CD4-positive, alpha-beta T cell (primary cell): ENCODE results near the gene PCDHA5. TPM values are rescaled to one million over a fixed set of nuclear protein-coding genes. Genes with fewer than 3 reads are reported as not detected.
"Not testable (repeated sequence)": the region's sequence is repeated elsewhere in the genome, so short reads cannot be mapped to it uniquely, and the experiment has no call there.

Experiments
- ATAC-seq: fragments of 200-7000 bp; cut with Tn5 transposase; one replicate; pipeline ENCODE4 v1.10.0; 2022; ENCODE audit warnings: mild to moderate bottlenecking; ENCODE audit not compliant: poor library complexity
- CTCF ChIA-PET: fragments of 350-600 bp; sonication (Branson Sonifier 250); formaldehyde crosslinking; loops from one replicate; lab custom pipeline; 2021; ENCODE audit warnings: antibody characterized with exemption, inconsistent platforms; lab: Charles Lee
- POLR2A ChIA-PET: fragments of 350-600 bp; sonication (Branson Sonifier 250); formaldehyde crosslinking; loops from one replicate; lab custom pipeline; 2021; ENCODE audit warnings: antibody characterized with exemption, inconsistent platforms; lab: Charles Lee
- DNase-seq, 14 experiments: peaks; one replicate each; pipeline ENCODE4 v3.0.0-alpha.2; 2013 to 2020; ENCODE audit warnings: mixed read lengths in 2 of 14
- H3K27ac ChIP-seq, 2 donors: one replicate each; pipeline versions ENCODE4 v1.5.1 to v1.7.0; 2013; ENCODE audit warnings: low read length in 2 of 2, low read depth in 1 of 2, mild to moderate bottlenecking in 1 of 2
- H3K27me3 ChIP-seq, 2 experiments: 1 replicate in 1 of 2; 2 replicates in 1 of 2; pipeline versions ENCODE4 v1.6.1 to v1.7.0; 2013; ENCODE audit warnings: low read length in 2 of 2, control low read depth in 1 of 2, mild to moderate bottlenecking in 1 of 2, moderate library complexity in 1 of 2; ENCODE audit not compliant: insufficient read depth in 2 of 2, control insufficient read depth in 1 of 2
- H3K36me3 ChIP-seq: one replicate; pipeline ENCODE4 v1.6.1; 2013; ENCODE audit warnings: low read length, control low read depth; ENCODE audit not compliant: insufficient read depth
- H3K4me1 ChIP-seq: one replicate; pipeline ENCODE4 v1.6.1; 2013; ENCODE audit warnings: low read length, control low read depth; ENCODE audit not compliant: insufficient read depth
- H3K4me3 ChIP-seq: one replicate; pipeline ENCODE4 v1.5.1; 2013; ENCODE audit warnings: mild to moderate bottlenecking, low read length, moderate library complexity
- H3K9me3 ChIP-seq, 2 experiments: 1 replicate in 1 of 2; 2 replicates in 1 of 2; pipeline versions ENCODE4 v1.6.1 to v1.7.0; 2013; ENCODE audit warnings: low read length in 2 of 2, mild to moderate bottlenecking in 2 of 2, control low read depth in 1 of 2, moderate library complexity in 1 of 2; ENCODE audit not compliant: control insufficient read depth in 1 of 2, insufficient read depth in 1 of 2
- H3K27ac Mint-ChIP-seq: one replicate; pipeline ENCODE4 v1.8.0; 2020; ENCODE audit warnings: mixed read lengths
- H3K27me3 Mint-ChIP-seq: one replicate; pipeline ENCODE4 v1.8.0; 2021; ENCODE audit warnings: mixed read lengths
- H3K36me3 Mint-ChIP-seq: one replicate; pipeline ENCODE4 v1.8.0; 2021; ENCODE audit warnings: low read depth, mixed read lengths
- H3K4me1 Mint-ChIP-seq: one replicate; pipeline ENCODE4 v1.8.0; 2021; ENCODE audit warnings: low read depth, mixed read lengths
- H3K4me3 Mint-ChIP-seq: one replicate; pipeline ENCODE4 v1.8.0; 2020; ENCODE audit warnings: mild to moderate bottlenecking, mixed read lengths
- H3K9me3 Mint-ChIP-seq: one replicate; pipeline ENCODE4 v1.8.0; 2020; ENCODE audit warnings: mixed read lengths
- CTCF ChIP-seq: fragments of 200-600 bp; IDR thresholded peaks from one replicate; pipeline ENCODE4 v1.8.0; 2022; ENCODE audit warnings: antibody characterized with exemption, mild to moderate bottlenecking
- intact Hi-C, 2 experiments: fragments of 100-400 bp; cut with DNase I in 1 of 2; cut with micrococcal nuclease in 1 of 2; formaldehyde crosslinking; loops; one replicate each; pipeline versions ENCODE4 v1.15.1 to v1.9.0; 2023 to 2025; cut with DNase I, micrococcal nuclease
- total RNA-seq, 174 experiments: library from RNA in 2 of 174; stranded (reverse) in 2 of 174; gene quantifications; one replicate each; pipeline ENCODE4 v1.2.3 and lab custom pipeline; 2021 to 2026

The PCDHA5 gene
- total RNA-seq, 2 experiments from 2014 or later: not detected

- Mint-ChIP-seq H3K27me3 (peaks cover 51% of the 10 kb centered on the region), H3K27ac (no peak within 1 kb of the TSS), H3K9me3 (peaks cover 16% of the 10 kb centered on the region), H3K4me1 (no peaks in the 10 kb centered on the region), H3K4me3 (no peak within 1 kb of the TSS), H3K36me3 (peaks cover 8% of the 10 kb centered on the region)
- H3K9me3 ChIP-seq: peaks cover 40 to 42% of the 10 kb centered on the region in 2 experiments
- POLR2A ChIA-PET: no interaction called here
- no peaks in the 10 kb centered on the region for H3K36me3 ChIP-seq
- H3K27ac ChIP-seq: no peak within 1 kb of the TSS
- peaks cover 14 to 32% of the 10 kb centered on the region in 2 experiments for H3K27me3 ChIP-seq
- no peak within 1 kb of the TSS for H3K4me3 ChIP-seq
- ATAC-seq: no peak
- DNase-seq: no peak
- CTCF ChIA-PET: no interaction called here
- intact Hi-C loops: no loop called here
- TF ChIP-seq CTCF: no peak
- no peaks in the 10 kb centered on the region for H3K4me1 ChIP-seq
Observed at GRCh38 chr5:140827704-140828361, 6.4 kb downstream of the PCDHA5 start, which contains the start of gene PCDHA6. Gene PCDHA6, plus strand, starts transcription at chr5:140827960. Its CDS starts 132 bp downstream, at chr5:140828092.

- POLR2A ChIA-PET: no interaction called here
Observed at GRCh38 chr5:140828362-140828737, 6.9 kb downstream of the PCDHA5 start.

GRCh38 chr5:140829511-140830501, 8.4 kb downstream of the PCDHA5 start:
- CTCF ChIA-PET, H3K4me3 ChIP-seq, H3K36me3 ChIP-seq, H3K36me3 Mint-ChIP-seq, H3K4me1 Mint-ChIP-seq, DNase-seq, POLR2A ChIA-PET, H3K4me1 ChIP-seq, H3K4me3 Mint-ChIP-seq, H3K27ac ChIP-seq, intact Hi-C loops, H3K27ac Mint-ChIP-seq, ATAC-seq: not testable (repeated sequence)
- H3K9me3 Mint-ChIP-seq: peaks cover 22% of the 10 kb centered on the region
- Histone ChIP-seq H3K9me3 (peaks cover 35 to 42% of the 10 kb centered on the region in 2 experiments), H3K27me3 (peaks cover 17 to 36% of the 10 kb centered on the region in 2 experiments)
- H3K27me3 Mint-ChIP-seq: peaks cover 66% of the 10 kb centered on the region

More at GRCh38 chr5:140828362-140828737, 6.9 kb downstream of the PCDHA5 start:
- Mint-ChIP-seq H3K4me1 (no peaks in the 10 kb centered on the region), H3K27ac (no peak overlapping the region), H3K4me3 (no peak overlapping the region), H3K36me3 (peaks cover 8% of the 10 kb centered on the region), H3K9me3 (peaks cover 19% of the 10 kb centered on the region), H3K27me3 (peaks cover 55% of the 10 kb centered on the region)
- no peak overlapping the region for H3K4me3 ChIP-seq
- peaks cover 13 to 36% of the 10 kb centered on the region in 2 experiments for H3K27me3 ChIP-seq
- no peaks in the 10 kb centered on the region for H3K4me1 ChIP-seq
- no peaks in the 10 kb centered on the region for H3K36me3 ChIP-seq
- TF ChIP-seq CTCF: no peak
- CTCF ChIA-PET: no interaction called here
- no peak overlapping the region for H3K27ac ChIP-seq
- DNase-seq: no peak
- ATAC-seq: no peak
- intact Hi-C loops: no loop called here
- H3K9me3 ChIP-seq: peaks cover 34 to 42% of the 10 kb centered on the region in 2 experiments
